Neural progenitor cell (in vitro differentiated cells): ENCODE results near the gene KLHL41.

Source experiments
- EZH2phosphoT487 ChIP-seq: fragments of 200-600 bp; sonication (generic); IDR thresholded peaks from 2 replicates; pipeline ENCODE4 v1.6.1; 2017; ENCODE audit warnings: antibody characterized with exemption
- TF ChIP-seq, protein P1 (sequence below): fragments of 200-600 bp; sonication (generic); IDR thresholded peaks from 2 replicates; pipeline ENCODE4 v1.5.1; 2017; ENCODE audit warnings: antibody characterized with exemption, mild to moderate bottlenecking

- TF ChIP-seq, protein P1, sequence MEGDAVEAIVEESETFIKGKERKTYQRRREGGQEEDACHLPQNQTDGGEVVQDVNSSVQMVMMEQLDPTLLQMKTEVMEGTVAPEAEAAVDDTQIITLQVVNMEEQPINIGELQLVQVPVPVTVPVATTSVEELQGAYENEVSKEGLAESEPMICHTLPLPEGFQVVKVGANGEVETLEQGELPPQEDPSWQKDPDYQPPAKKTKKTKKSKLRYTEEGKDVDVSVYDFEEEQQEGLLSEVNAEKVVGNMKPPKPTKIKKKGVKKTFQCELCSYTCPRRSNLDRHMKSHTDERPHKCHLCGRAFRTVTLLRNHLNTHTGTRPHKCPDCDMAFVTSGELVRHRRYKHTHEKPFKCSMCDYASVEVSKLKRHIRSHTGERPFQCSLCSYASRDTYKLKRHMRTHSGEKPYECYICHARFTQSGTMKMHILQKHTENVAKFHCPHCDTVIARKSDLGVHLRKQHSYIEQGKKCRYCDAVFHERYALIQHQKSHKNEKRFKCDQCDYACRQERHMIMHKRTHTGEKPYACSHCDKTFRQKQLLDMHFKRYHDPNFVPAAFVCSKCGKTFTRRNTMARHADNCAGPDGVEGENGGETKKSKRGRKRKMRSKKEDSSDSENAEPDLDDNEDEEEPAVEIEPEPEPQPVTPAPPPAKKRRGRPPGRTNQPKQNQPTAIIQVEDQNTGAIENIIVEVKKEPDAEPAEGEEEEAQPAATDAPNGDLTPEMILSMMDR: no peak
- no peak for TF ChIP-seq EZH2phosphoT487
These were observed 11.4 kb downstream of the KLHL41 start for GRCh38 chr2:169520896-169521295.
